CD4-positive, alpha-beta T cell (primary cell): ENCODE results near the gene NRXN3. TPM values are rescaled to one million over a fixed set of nuclear protein-coding genes. Genes with fewer than 3 reads are reported as not detected.

Experiments
- ATAC-seq: fragments of 200-7000 bp; cut with Tn5 transposase; one replicate; pipeline ENCODE4 v1.10.0; 2022; ENCODE audit warnings: mild to moderate bottlenecking; ENCODE audit not compliant: poor library complexity
- CTCF ChIA-PET: fragments of 350-600 bp; sonication (Branson Sonifier 250); formaldehyde crosslinking; loops from one replicate; lab custom pipeline; 2021; ENCODE audit warnings: antibody characterized with exemption, inconsistent platforms; lab: Charles Lee
- POLR2A ChIA-PET: fragments of 350-600 bp; sonication (Branson Sonifier 250); formaldehyde crosslinking; loops from one replicate; lab custom pipeline; 2021; ENCODE audit warnings: antibody characterized with exemption, inconsistent platforms; lab: Charles Lee
- DNase-seq, 14 experiments: peaks; one replicate each; pipeline ENCODE4 v3.0.0-alpha.2; 2013 to 2020; ENCODE audit warnings: mixed read lengths in 2 of 14
- H3K27ac ChIP-seq, 2 donors: one replicate each; pipeline versions ENCODE4 v1.5.1 to v1.7.0; 2013; ENCODE audit warnings: low read length in 2 of 2, low read depth in 1 of 2, mild to moderate bottlenecking in 1 of 2
- H3K27me3 ChIP-seq, 2 experiments: 1 replicate in 1 of 2; 2 replicates in 1 of 2; pipeline versions ENCODE4 v1.6.1 to v1.7.0; 2013; ENCODE audit warnings: low read length in 2 of 2, control low read depth in 1 of 2, mild to moderate bottlenecking in 1 of 2, moderate library complexity in 1 of 2; ENCODE audit not compliant: insufficient read depth in 2 of 2, control insufficient read depth in 1 of 2
- H3K36me3 ChIP-seq: one replicate; pipeline ENCODE4 v1.6.1; 2013; ENCODE audit warnings: low read length, control low read depth; ENCODE audit not compliant: insufficient read depth
- H3K4me1 ChIP-seq: one replicate; pipeline ENCODE4 v1.6.1; 2013; ENCODE audit warnings: low read length, control low read depth; ENCODE audit not compliant: insufficient read depth
- H3K4me3 ChIP-seq: one replicate; pipeline ENCODE4 v1.5.1; 2013; ENCODE audit warnings: mild to moderate bottlenecking, low read length, moderate library complexity
- H3K9me3 ChIP-seq, 2 experiments: 1 replicate in 1 of 2; 2 replicates in 1 of 2; pipeline versions ENCODE4 v1.6.1 to v1.7.0; 2013; ENCODE audit warnings: low read length in 2 of 2, mild to moderate bottlenecking in 2 of 2, control low read depth in 1 of 2, moderate library complexity in 1 of 2; ENCODE audit not compliant: control insufficient read depth in 1 of 2, insufficient read depth in 1 of 2
- H3K27ac Mint-ChIP-seq: one replicate; pipeline ENCODE4 v1.8.0; 2020; ENCODE audit warnings: mixed read lengths
- H3K27me3 Mint-ChIP-seq: one replicate; pipeline ENCODE4 v1.8.0; 2021; ENCODE audit warnings: mixed read lengths
- H3K36me3 Mint-ChIP-seq: one replicate; pipeline ENCODE4 v1.8.0; 2021; ENCODE audit warnings: low read depth, mixed read lengths
- H3K4me1 Mint-ChIP-seq: one replicate; pipeline ENCODE4 v1.8.0; 2021; ENCODE audit warnings: low read depth, mixed read lengths
- H3K4me3 Mint-ChIP-seq: one replicate; pipeline ENCODE4 v1.8.0; 2020; ENCODE audit warnings: mild to moderate bottlenecking, mixed read lengths
- H3K9me3 Mint-ChIP-seq: one replicate; pipeline ENCODE4 v1.8.0; 2020; ENCODE audit warnings: mixed read lengths
- intact Hi-C, 2 experiments: fragments of 100-400 bp; cut with DNase I in 1 of 2; cut with micrococcal nuclease in 1 of 2; formaldehyde crosslinking; loops; one replicate each; pipeline versions ENCODE4 v1.15.1 to v1.9.0; 2023 to 2025; cut with DNase I, micrococcal nuclease
- total RNA-seq, 174 experiments: library from RNA in 2 of 174; stranded (reverse) in 2 of 174; gene quantifications; one replicate each; pipeline ENCODE4 v1.2.3 and lab custom pipeline; 2021 to 2026
- TF ChIP-seq, protein P1 (sequence below): fragments of 200-600 bp; IDR thresholded peaks from one replicate; pipeline ENCODE4 v1.8.0; 2022; ENCODE audit warnings: antibody characterized with exemption, mild to moderate bottlenecking

Gene NRXN3
- total RNA-seq, 2 experiments from 2014 or later = not detected

- Histone ChIP-seq H3K27ac (no peak overlapping the region), H3K4me1 (no peaks in the 10 kb centered on the region), H3K4me3 (no peak overlapping the region), H3K9me3 (no peaks in the 10 kb centered on the region), H3K36me3 (no peaks in the 10 kb centered on the region), H3K27me3 (no peaks in the 10 kb centered on the region)
- ChIA-PET CTCF (no interaction called here), POLR2A (no interaction called here)
- ATAC-seq (no peak), DNase-seq (no peak)
- intact Hi-C loops = no loop called here
- no peaks in the 10 kb centered on the region for H3K36me3 Mint-ChIP-seq
- H3K4me1 Mint-ChIP-seq = no peaks in the 10 kb centered on the region
- no peaks in the 10 kb centered on the region for H3K27me3 Mint-ChIP-seq
- no peak overlapping the region for H3K4me3 Mint-ChIP-seq
- no peaks in the 10 kb centered on the region for H3K9me3 Mint-ChIP-seq
- TF ChIP-seq, protein P1, sequence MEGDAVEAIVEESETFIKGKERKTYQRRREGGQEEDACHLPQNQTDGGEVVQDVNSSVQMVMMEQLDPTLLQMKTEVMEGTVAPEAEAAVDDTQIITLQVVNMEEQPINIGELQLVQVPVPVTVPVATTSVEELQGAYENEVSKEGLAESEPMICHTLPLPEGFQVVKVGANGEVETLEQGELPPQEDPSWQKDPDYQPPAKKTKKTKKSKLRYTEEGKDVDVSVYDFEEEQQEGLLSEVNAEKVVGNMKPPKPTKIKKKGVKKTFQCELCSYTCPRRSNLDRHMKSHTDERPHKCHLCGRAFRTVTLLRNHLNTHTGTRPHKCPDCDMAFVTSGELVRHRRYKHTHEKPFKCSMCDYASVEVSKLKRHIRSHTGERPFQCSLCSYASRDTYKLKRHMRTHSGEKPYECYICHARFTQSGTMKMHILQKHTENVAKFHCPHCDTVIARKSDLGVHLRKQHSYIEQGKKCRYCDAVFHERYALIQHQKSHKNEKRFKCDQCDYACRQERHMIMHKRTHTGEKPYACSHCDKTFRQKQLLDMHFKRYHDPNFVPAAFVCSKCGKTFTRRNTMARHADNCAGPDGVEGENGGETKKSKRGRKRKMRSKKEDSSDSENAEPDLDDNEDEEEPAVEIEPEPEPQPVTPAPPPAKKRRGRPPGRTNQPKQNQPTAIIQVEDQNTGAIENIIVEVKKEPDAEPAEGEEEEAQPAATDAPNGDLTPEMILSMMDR = no peak
- H3K27ac Mint-ChIP-seq = no peak overlapping the region
These were observed 1403.3 kb downstream of the NRXN3 start for GRCh38 chr14:79573486-79573885.

DNA sequence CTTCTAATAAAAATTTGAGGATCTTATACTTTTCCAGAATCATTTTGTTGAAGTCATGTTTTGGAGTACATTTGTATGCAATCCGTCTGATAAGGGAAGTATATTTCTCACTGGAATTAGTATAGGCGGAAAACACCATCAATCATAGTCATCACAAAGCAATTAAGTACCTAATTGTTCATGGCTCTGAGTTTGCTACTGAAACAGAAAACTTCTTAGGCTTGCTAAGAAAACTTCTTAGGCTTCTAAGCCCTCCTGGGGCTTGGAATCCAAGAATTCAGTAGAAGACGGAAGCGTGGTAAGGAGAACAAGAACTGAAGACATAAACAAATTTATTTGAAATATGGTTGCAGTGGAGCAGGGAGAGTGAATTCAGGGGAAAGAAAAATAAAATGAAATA, 1404.9 kb downstream of the NRXN3 start:
- no peaks in the 10 kb centered on the region for H3K27me3 ChIP-seq
- no peak overlapping the region for H3K4me3 ChIP-seq
- H3K4me3 Mint-ChIP-seq = no peak overlapping the region
- H3K27ac ChIP-seq = no peak overlapping the region
- H3K36me3 Mint-ChIP-seq = no peaks in the 10 kb centered on the region
- ATAC-seq = no peak
- no peak for DNase-seq
- no peaks in the 10 kb centered on the region for H3K27me3 Mint-ChIP-seq
- no peaks in the 10 kb centered on the region for H3K4me1 ChIP-seq
- TF ChIP-seq, protein P1 = no peak
- ChIA-PET POLR2A (no interaction called here), CTCF (no interaction called here)
- H3K4me1 Mint-ChIP-seq = no peaks in the 10 kb centered on the region
- no peaks in the 10 kb centered on the region for H3K9me3 Mint-ChIP-seq
- intact Hi-C loops = no loop called here
- no peaks in the 10 kb centered on the region for H3K36me3 ChIP-seq
- H3K9me3 ChIP-seq = no peaks in the 10 kb centered on the region
- no peak overlapping the region for H3K27ac Mint-ChIP-seq

DNA sequence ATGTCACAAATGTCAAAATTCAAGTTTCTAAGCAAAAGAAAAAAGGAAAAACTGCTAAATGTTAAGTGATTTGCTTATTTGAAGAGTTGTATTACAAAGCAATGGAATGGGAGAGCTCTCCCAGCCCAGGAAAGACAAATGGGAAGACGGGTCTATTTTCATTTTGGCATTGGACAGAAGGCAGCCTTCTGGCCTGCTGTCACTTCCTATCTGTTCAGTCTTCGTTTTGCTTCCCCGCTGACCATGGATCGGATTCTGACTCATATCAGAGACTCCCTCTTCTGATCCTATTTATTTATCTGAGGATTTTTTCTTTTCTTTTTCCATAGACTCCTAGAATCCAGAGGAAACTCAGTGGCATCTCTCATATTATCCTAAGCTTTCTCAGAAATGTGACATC, 1406.3 kb downstream of the NRXN3 start:
- Histone ChIP-seq H3K27me3 (no peaks in the 10 kb centered on the region), H3K4me3 (no peak overlapping the region), H3K36me3 (no peaks in the 10 kb centered on the region), H3K9me3 (no peaks in the 10 kb centered on the region), H3K4me1 (no peaks in the 10 kb centered on the region), H3K27ac (no peak overlapping the region)
- ChIA-PET CTCF (no interaction called here), POLR2A (no interaction called here)
- intact Hi-C loops = no loop called here
- no peak overlapping the region for H3K4me3 Mint-ChIP-seq
- no peaks in the 10 kb centered on the region for H3K27me3 Mint-ChIP-seq
- no peaks in the 10 kb centered on the region for H3K36me3 Mint-ChIP-seq
- no peak overlapping the region for H3K27ac Mint-ChIP-seq
- TF ChIP-seq, protein P1 = no peak
- DNase-seq (no peak), ATAC-seq (no peak)
- H3K4me1 Mint-ChIP-seq = no peaks in the 10 kb centered on the region
- H3K9me3 Mint-ChIP-seq = no peaks in the 10 kb centered on the region
